Measurements from ENCODE around the gene ZNF804A. TPM values are rescaled to one million over a fixed set of nuclear protein-coding genes. Genes with fewer than 3 reads are reported as not detected.

Gene ZNF804A
- total and polyA plus RNA-seq, 2 of the 8 experiments (the other 6 are each of a cell fraction or from before 2014, with no cell fraction given), result 0.02 TPM; not detected in 1

- no peak for TF ChIP-seq NRF1 (IDR thresholded peaks at IDR 0.05; ENCODE audit: low read depth, low read length)
Observed at GRCh38 chr2:184598002-184598315, 370 bp upstream of the ZNF804A start (continued).

Measured in H1 (cell line).